A673 (cell line): Measurements from ENCODE around the gene WDFY4. TPM values are rescaled to one million over a fixed set of nuclear protein-coding genes. Genes with fewer than 3 reads are reported as not detected.

Experiments
- BruUV-seq: library from RNA; stranded (reverse); fragments of 400-500 nt; replicated peaks from 2 replicates; lab custom pipeline; 2021; lab: Mats Ljungman, UMichigan
- CTCF ChIA-PET: fragments of 300-600 bp; sonication (Branson Sonifier 250); formaldehyde crosslinking; loops from one replicate; lab custom pipeline; 2022; ENCODE audit warnings: antibody characterized with exemption; lab: Charles Lee
- POLR2A ChIA-PET: fragments of 300-600 bp; sonication (Branson Sonifier 250); formaldehyde crosslinking; loops from one replicate; lab custom pipeline; 2022; ENCODE audit warnings: antibody characterized with exemption; ENCODE audit not compliant: low non-redundant PET; lab: Charles Lee
- DNase-seq: peaks from one replicate; pipeline ENCODE4 v3.0.0-alpha.2; 2015; ENCODE audit warnings: low spot score
- H3K27ac ChIP-seq: fragments of 200-600 bp; sonication (generic); 2 replicates; pipeline ENCODE4 v1.5.1; 2016; ENCODE audit warnings: mixed run types, low read depth, mild to moderate bottlenecking, mixed read lengths, antibody characterized with exemption, low read length; ENCODE audit not compliant: poor library complexity, severe bottlenecking
- H3K27me3 ChIP-seq: fragments of 200-600 bp; sonication (generic); replicated peaks from 2 replicates; pipeline ENCODE4 v1.6.1; 2017; ENCODE audit warnings: mixed run types, low read depth, mild to moderate bottlenecking, mixed read lengths, antibody characterized with exemption, low read length; ENCODE audit not compliant: insufficient read depth, poor library complexity
- H3K36me3 ChIP-seq: fragments of 200-600 bp; sonication (generic); 2 replicates; pipeline ENCODE4 v1.6.1; 2016; ENCODE audit warnings: mixed run types, mild to moderate bottlenecking, mixed read lengths, antibody characterized with exemption, low read length; ENCODE audit not compliant: insufficient read depth, poor library complexity, severe bottlenecking
- H3K4me1 ChIP-seq: fragments of 200-600 bp; sonication (generic); 2 replicates; pipeline ENCODE4 v1.6.1; 2017; ENCODE audit warnings: mixed run types, mild to moderate bottlenecking, mixed read lengths, antibody characterized with exemption, low read length; ENCODE audit not compliant: insufficient read depth, poor library complexity, severe bottlenecking
- H3K4me3 ChIP-seq: fragments of 200-600 bp; sonication (generic); 2 replicates; pipeline ENCODE4 v1.5.1; 2016; ENCODE audit warnings: low read depth, mixed run types, mild to moderate bottlenecking, mixed read lengths, low read length; ENCODE audit not compliant: poor library complexity, severe bottlenecking
- H3K9me3 ChIP-seq: fragments of 200-600 bp; sonication (generic); 2 replicates; pipeline ENCODE4 v1.6.1; 2016; ENCODE audit warnings: mixed run types, low read depth, mild to moderate bottlenecking, mixed read lengths, antibody characterized with exemption, low read length; ENCODE audit not compliant: poor library complexity, severe bottlenecking
- EZH2 ChIP-seq: fragments of 200-600 bp; sonication (generic); IDR thresholded peaks from 2 replicates; pipeline ENCODE4 v1.6.1; 2017; ENCODE audit warnings: borderline replicate concordance, low read depth, mild to moderate bottlenecking, mixed read lengths, antibody characterized with exemption, low read length; ENCODE audit not compliant: poor library complexity, severe bottlenecking
- intact Hi-C: fragments of 100-400 bp; cut with micrococcal nuclease; formaldehyde crosslinking; loops from one replicate; pipeline ENCODE4 v1.10.0; 2022; ENCODE audit not compliant: unreplicated experiment
- total RNA-seq: library from RNA; stranded (reverse); gene quantifications from 2 replicates; pipeline ENCODE4 v1.2.3, GENCODE V29; 2021
- TF ChIP-seq, protein P1 (sequence below): fragments of 300-800, 200-600 bp; sonication (generic); conservative IDR thresholded peaks from 2 replicates; pipeline ENCODE4 v1.5.1; 2017; ENCODE audit warnings: low read depth, mild to moderate bottlenecking, antibody characterized with exemption, low read length, moderate library complexity, mixed read lengths

Gene WDFY4
- total RNA-seq, 1 experiment from 2014 or later = not detected

DNA sequence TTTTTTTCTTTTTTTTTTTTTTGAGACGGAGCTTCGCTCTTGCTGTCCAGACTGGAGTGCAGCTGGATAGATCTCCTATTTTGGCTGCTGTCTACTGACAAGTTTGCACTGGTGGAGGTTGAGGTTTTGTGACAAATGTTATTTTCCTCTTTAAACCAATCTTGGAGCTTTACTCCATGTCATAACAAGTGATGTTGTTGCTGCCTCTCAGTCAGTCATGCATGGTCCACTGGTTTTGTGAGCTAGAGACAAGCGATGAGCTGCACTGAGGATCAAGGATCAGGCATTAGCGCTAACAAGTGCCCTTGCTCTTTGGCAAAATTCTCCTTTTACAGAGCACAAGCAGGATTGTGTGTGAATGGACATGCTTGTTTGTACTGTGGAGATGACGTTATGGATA, 805 bp upstream of the WDFY4 start:
- Histone ChIP-seq H3K4me1 (no peaks in the 10 kb centered on the region), H3K9me3 (no peaks in the 10 kb centered on the region), H3K4me3 (no peak overlapping the region), H3K36me3 (no peaks in the 10 kb centered on the region), H3K27me3 (no peaks in the 10 kb centered on the region), H3K27ac (no peak overlapping the region)
- no TSS peak for BruUV-seq
- ChIA-PET CTCF (no interaction called here), POLR2A (no interaction called here)
- intact Hi-C loops = no loop called here
- TF ChIP-seq, protein P1, sequence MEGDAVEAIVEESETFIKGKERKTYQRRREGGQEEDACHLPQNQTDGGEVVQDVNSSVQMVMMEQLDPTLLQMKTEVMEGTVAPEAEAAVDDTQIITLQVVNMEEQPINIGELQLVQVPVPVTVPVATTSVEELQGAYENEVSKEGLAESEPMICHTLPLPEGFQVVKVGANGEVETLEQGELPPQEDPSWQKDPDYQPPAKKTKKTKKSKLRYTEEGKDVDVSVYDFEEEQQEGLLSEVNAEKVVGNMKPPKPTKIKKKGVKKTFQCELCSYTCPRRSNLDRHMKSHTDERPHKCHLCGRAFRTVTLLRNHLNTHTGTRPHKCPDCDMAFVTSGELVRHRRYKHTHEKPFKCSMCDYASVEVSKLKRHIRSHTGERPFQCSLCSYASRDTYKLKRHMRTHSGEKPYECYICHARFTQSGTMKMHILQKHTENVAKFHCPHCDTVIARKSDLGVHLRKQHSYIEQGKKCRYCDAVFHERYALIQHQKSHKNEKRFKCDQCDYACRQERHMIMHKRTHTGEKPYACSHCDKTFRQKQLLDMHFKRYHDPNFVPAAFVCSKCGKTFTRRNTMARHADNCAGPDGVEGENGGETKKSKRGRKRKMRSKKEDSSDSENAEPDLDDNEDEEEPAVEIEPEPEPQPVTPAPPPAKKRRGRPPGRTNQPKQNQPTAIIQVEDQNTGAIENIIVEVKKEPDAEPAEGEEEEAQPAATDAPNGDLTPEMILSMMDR = no peak
- TF ChIP-seq EZH2 = no peak
- DNase-seq = no peak

DNA sequence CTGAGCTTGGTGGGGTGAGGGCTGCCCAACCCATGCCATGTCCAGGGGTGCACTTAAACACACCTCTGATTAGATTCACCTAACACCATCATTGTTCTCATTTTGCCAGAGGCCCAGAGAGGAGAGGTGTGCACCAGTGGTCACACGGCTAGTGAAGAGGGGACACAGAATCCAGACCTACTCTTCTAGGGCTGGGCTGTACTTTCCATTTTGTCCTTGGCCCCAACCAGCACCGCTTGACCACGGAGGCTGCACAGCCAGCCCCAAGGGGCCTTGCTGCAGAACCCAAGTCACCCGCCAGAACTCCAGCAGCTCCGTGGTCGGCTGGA, 246 bp upstream of the WDFY4 start:
- no peak for TF ChIP-seq EZH2
- TF ChIP-seq, protein P1 = no peak
- no peak for DNase-seq
- POLR2A ChIA-PET = no interaction called here
- Histone ChIP-seq H3K4me3 (no peak overlapping the region), H3K36me3 (no peaks in the 10 kb centered on the region), H3K27ac (no peak overlapping the region), H3K4me1 (no peaks in the 10 kb centered on the region), H3K9me3 (no peaks in the 10 kb centered on the region), H3K27me3 (no peaks in the 10 kb centered on the region)
- intact Hi-C loops = no loop called here
- CTCF ChIA-PET = no interaction called here
- BruUV-seq = no TSS peak

DNA sequence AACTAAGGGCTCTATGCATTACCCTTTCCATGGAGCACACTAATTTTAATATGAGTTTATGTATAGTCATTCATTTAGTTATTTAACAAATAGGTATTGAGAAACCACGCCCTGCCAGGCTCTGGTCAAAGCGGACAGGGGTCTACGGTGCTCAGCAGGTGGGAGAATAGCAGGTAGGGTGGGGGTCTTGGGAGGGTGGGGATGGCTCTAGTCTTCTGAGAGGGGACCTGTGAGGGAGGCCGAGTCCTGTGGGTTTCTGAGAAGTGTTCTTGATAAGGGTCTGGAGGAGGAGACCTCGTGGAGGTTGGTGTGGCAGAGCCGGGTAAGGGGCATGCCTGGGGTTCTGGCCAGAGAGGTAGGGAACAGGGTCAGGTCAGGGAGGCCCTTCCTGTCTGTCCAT, 1.1 kb downstream of the WDFY4 start:
- POLR2A ChIA-PET = no interaction called here
- no peak for DNase-seq

More for the DNA sequence above, 1.1 kb downstream of the WDFY4 start:
- H3K27me3 ChIP-seq = no peaks in the 10 kb centered on the region
- no peaks in the 10 kb centered on the region for H3K9me3 ChIP-seq
- no peak for TF ChIP-seq EZH2
- TF ChIP-seq, protein P1 = no peak
- CTCF ChIA-PET = no interaction called here
- H3K36me3 ChIP-seq = no peaks in the 10 kb centered on the region
- intact Hi-C loops = no loop called here
- no peaks in the 10 kb centered on the region for H3K4me1 ChIP-seq
- no peak overlapping the region for H3K4me3 ChIP-seq
- no TSS peak for BruUV-seq
- H3K27ac ChIP-seq = no peak overlapping the region
